Stimulated activated CD8-positive, alpha-beta memory T cell treated with anti-CD3 and anti-CD28 coated beads, Interleukin-12 subunit alpha, Interleukin-12 subunit beta, amount 100 ng/mL, for 24 hours (primary cell): ENCODE data around the gene ECHDC3.

Source experiments
- DNase-seq: peaks from one replicate; pipeline ENCODE4 v3.0.0-alpha.2; 2020; ENCODE audit errors: extremely low read depth

Gene ECHDC3

DNA sequence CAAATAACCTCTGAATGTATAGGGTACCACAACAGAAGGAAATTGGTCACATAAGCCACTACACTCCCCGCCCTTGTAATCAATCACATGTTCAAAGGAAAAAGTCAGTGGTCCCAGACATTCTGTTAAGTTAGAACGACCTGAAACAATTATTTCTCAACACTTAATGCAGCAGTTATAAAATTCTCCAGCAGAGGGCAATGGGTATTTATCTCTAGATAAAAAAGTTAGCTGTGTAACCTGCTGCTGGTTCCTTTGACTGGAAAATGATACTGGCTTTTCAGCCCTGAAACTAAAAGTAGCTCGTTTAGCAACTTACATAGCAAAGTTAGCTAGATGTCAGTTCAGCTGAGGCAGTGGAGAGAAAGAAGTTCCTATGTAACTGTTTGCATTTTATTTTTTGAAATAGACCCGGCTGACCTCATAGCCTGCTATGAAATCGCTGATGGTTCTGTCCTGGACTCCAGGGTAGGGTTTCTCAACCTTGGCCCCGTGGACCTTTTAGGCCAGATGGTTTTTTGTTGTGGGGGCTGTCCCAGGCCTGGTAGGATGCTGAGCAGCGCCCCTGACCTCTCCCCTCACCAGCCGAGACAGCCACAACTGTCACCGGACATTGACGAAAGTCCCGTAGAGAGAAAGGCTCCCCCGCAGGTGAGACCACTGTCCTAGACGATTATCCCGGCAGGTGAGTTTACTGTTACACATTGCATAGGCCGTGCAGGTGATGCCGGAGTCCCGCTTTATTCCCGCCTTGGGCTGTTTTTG lies 40.8 kb downstream of the ECHDC3 start:
- no peak for DNase-seq

DNA sequence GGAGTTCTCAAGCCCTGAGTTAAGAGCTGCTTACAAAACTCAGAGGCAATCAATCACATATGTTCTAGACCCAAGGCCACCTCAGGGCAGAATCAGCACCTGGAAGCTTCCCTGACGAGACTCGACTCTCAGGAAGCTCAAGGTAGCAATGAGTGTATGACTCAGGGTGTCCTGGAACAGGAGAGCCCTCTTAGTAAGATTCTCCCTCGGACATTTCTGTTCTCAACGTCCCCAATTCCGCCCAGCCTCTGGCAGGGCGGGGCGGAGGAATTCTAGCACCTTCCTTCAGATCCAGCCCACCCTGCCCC lies 41.3 kb downstream of the ECHDC3 start:
- DNase-seq, result no peak

DNA sequence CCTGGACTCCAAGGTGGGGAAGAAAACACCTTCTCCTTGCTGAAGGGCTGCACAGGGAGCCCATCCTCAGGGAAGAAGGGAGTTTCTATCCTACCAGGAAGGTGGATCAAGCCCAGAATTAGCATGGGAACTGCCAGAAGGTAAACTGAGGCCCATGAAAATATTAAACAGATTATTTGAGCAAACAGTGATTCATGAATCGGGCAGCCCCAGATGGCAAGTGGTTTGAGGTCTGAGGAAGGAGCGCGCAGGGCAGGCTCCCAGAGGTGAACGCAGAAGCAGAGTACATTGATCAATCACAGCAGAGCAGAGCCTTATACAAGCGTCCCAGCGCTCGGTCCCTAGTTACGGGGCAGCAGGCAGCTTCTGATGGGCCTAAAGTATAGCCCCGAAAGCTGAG lies 45.2 kb downstream of the ECHDC3 start:
- DNase-seq, result no peak

GRCh38 chr10:11787846-11788245 lies 45.7 kb downstream of the ECHDC3 start:
- DNase-seq, result no peak

GRCh38 chr10:11789306-11789705 lies 47.1 kb downstream of the ECHDC3 start:
- no peak for DNase-seq

DNA sequence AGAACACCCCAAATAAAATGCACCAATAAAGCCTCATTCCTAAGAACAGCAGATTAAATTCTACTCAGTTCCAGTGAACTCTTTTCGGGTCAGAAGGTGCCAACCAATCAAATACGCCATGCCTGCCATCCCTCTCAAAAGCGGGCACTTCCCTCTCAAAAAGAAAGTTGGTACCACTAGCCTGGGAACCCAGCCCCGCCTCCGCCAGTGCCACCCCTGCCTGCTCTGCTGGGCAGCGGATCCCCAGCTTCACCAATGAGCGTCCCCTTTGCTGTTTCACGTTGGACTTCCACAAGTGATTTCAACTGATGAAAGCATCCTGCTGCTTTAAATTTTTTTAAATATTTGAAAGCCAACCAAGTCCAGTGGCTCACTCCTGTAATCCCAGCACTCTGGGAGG lies 47.8 kb downstream of the ECHDC3 start:
- no peak for DNase-seq

DNA sequence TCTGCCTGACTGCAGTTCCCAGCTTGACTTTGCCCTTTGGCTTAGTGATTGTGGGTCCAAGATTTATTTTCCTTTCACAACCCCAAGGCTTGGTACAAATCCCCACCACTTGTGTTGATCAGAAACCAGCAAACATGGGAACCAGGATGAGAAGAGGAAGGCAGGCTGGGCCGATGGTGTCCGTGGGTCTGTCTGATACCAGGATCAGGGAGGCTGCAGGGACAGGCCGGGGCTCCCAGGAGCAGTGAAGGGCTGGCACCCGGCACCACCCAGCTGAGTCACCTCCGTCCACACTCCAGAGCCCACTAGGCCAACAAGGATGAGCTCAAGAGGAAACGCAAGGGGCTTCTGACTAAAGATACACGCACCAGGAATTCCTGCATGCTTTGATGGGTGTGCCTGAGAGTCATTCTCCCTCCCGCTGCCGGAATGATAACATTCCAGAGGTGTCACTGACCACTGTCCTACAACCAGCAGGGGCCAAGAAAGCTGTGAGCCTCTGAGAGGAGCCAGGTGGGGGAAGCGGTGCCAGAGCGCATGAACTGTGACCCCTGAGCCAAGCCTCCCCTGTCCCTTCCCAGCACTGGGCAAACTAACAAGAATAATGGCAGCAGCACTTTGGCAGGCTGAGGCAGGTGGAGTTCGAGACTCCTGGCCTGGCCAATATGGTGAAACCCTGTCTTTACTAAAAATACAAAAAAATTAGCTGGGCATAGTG lies 51.7 kb downstream of the ECHDC3 start:
- no peak for DNase-seq

- no peak for DNase-seq
Observed at GRCh38 chr10:11794566-11794965, 52.4 kb downstream of the ECHDC3 start.

GRCh38 chr10:11795101-11795920 lies 53.1 kb downstream of the ECHDC3 start:
- DNase-seq, result no peak

DNA sequence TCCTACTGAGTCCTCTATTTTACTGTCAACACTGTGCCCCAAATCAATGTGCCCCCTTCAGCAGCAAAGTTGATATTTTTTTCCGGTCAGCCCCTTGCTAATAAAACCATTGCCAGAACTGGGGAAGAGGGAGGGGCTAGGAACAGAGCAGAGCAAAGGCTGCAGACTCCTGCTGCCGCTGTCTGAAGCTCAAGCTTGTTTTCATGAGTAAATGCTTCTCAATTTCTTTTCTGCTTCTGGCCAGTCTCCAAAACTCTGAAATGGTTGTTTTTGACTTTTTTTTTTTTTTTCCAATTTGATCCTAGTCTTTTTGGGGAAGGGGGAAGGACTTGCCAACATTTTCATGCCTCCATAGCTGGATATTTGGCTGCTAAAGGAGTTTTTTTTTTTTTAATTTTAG lies 54.3 kb downstream of the ECHDC3 start:
- no peak for DNase-seq

GRCh38 chr10:11797281-11797680 lies 55.1 kb downstream of the ECHDC3 start:
- no peak for DNase-seq

DNA sequence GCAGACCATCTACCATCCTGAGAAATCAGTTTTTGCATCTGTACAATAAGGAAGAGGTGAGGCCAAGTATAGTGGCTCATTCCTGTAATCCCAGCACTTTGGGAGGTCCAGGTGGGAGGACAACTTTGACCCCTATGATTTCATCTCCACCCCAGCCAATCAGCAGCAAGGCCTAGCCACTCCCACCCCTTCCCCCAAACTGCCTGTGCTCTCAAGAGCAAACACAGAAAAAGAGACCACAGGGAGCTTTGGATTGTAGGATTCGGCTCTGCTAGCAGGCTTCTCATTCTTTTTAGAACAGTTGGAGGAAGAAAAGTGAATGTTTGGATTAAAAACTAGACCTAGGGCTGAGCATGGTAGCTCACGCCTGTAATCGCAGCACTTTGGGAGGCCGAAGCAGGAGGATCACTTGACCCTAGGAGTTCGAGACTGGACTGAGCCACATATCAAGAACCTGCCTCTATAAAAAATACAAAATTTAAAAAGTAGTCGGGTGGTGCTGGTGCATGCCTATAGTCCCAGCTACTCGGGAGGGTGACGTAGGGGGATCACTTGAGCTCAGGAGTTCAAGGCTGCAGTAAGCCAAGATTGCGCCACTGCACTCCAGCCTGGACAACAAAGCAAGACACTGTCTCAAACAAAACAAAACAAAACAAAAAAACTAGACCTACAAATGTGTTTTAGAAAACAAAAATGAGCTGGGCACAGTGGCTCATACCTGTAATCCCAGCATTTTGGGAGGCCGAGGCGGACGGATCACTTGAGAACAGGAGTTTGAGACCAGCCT lies 55.9 kb downstream of the ECHDC3 start:
- no peak for DNase-seq

GRCh38 chr10:11798845-11799735 lies 56.9 kb downstream of the ECHDC3 start:
- DNase-seq, result no peak

- DNase-seq, result no peak
Observed at GRCh38 chr10:11799736-11800080, 57.5 kb downstream of the ECHDC3 start.

- DNase-seq, result no peak
Observed at GRCh38 chr10:11804336-11804735, 62.2 kb downstream of the ECHDC3 start.

GRCh38 chr10:11805792-11806191 lies 63.6 kb downstream of the ECHDC3 start:
- DNase-seq, result no peak

- no peak for DNase-seq
Observed at GRCh38 chr10:11806706-11807105, 64.5 kb downstream of the ECHDC3 start.

DNA sequence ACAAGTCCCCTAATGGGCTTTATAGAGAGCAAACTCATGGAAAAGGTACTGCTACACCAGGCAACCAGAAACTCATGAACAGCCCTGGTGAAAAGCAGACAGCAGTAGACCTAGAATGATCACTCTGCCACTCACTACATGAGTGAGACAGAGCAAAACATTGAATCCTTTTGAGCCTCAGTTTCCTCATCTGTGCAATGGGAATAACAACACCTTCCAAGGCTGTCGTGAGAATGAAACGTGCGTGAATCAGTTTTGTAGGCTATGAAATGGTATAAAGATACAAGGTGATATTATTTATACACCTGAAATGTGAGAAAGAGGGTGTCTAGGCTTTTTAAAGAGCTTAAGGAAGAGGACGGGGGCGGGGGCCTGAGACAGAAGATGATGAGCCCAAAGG lies 66.6 kb downstream of the ECHDC3 start:
- DNase-seq, result no peak

- no peak for DNase-seq
Observed at GRCh38 chr10:11810313-11810766, 68.2 kb downstream of the ECHDC3 start.

- no peak for DNase-seq
Observed at GRCh38 chr10:11810973-11811372, 68.8 kb downstream of the ECHDC3 start.

GRCh38 chr10:11813177-11813576 lies 71.0 kb downstream of the ECHDC3 start:
- DNase-seq, result no peak
